ACC112 (cell line): ENCODE results near the gene MAN2B2.

Source experiments
- H2AFZ ChIP-seq: fragments of 200-600 bp; sonication (generic); one replicate; pipeline ENCODE4 v1.6.0; 2017; ENCODE audit warnings: antibody characterized with exemption, low read length; ENCODE audit not compliant: unreplicated experiment
- H3K27ac ChIP-seq: fragments of 200-600 bp; sonication (generic); 2 replicates; pipeline ENCODE4 v1.5.1; 2014; ENCODE audit warnings: low read depth, mild to moderate bottlenecking, antibody characterized with exemption, low read length, moderate library complexity
- H3K27me3 ChIP-seq: fragments of 200-600 bp; sonication (generic); 2 replicates; pipeline ENCODE4 v1.6.1; 2014; ENCODE audit warnings: mild to moderate bottlenecking, antibody characterized with exemption, low read length, moderate library complexity, mixed read lengths; ENCODE audit not compliant: insufficient read depth
- H3K36me3 ChIP-seq: fragments of 200-600 bp; sonication (generic); 2 replicates; pipeline ENCODE4 v1.6.1; 2016; ENCODE audit warnings: mild to moderate bottlenecking, antibody characterized with exemption, low read length, moderate library complexity, mixed read lengths; ENCODE audit not compliant: insufficient read depth
- H3K4me1 ChIP-seq: fragments of 200-600 bp; sonication (generic); one replicate; pipeline ENCODE4 v1.6.1; 2016; ENCODE audit warnings: low read length, mixed read lengths; ENCODE audit not compliant: insufficient read depth, unreplicated experiment, control insufficient read depth
- H3K4me3 ChIP-seq: fragments of 200-600 bp; sonication (generic); 2 replicates; pipeline ENCODE4 v1.5.1; 2014; ENCODE audit warnings: mild to moderate bottlenecking, low read depth, low read length
- H3K79me2 ChIP-seq: fragments of 200-600 bp; sonication (generic); one replicate; pipeline ENCODE4 v1.6.0; 2016; ENCODE audit warnings: low read length; ENCODE audit not compliant: control insufficient read depth, unreplicated experiment, insufficient read depth

Gene MAN2B2

DNA sequence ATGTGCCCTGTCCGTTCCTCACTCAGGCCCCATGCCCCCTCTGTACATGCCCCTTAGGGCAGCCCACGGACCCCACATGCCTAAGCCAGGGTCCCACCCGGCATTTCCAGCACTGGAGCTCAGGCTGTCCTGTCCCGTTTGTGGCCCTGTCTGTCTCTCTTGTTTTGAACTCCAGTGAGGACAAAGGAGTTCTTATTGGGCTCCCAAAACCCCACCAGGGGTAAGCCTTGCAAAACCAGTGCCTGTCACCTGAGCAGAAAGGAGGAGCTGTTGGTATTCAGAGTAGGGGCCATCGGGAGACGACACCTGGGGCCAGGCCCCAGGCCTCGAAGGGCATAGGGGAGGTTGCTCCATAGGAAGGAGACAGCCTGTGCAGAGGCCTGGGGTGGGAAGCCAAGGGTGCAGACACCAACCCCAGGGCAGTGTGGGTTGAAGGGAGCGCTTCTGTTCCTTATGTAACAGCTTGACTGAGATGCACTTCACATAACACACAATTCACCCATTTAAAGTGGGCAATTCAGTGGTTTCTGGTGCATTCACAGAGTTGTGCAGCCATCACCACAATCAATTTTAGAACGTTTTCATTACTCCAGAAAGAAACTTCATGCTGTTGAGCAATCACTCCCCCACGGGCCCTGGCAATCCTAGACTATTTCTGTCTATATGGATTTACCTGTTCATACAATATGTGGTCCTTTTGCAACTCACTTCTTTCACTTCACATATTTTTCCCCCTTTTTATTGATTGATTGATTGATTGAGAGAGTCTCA is 31.7 kb downstream of the MAN2B2 start:
- no peaks in the 10 kb centered on the region for H3K27me3 ChIP-seq

DNA sequence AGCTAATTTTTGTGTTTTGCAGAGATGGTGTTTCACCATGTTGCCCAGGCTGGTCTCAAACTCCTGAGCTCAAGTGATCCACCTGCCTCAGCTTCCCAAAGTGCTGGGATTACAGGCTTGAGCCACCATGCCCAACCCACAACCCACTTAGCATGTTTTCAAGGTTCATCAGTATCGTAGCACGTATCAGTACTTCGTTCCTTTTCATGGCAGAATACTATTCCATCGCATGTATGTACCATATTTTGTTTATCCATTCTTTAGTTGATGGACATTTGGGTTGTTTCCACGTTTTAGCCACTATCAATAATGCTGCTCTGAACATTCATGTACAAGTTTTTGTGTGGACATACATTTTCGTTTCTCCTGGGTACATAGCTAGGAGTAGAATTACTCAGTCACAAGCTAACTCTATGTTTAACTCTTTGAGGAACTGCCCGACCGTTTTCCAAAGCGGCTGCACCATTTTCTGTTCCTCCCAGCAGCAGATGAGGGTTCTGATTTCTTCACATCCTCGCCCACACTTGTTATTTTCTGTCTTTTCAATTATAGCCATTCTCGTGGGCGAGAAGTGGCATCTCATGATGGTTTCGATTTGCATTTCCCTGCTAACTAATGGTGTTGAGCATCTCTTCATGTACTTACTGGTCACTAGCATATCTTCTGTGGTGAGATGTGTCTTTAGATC is 32.5 kb downstream of the MAN2B2 start:
- Histone ChIP-seq H3K36me3 (peaks cover 22% of the 10 kb centered on the region), H3K4me3 (no peak overlapping the region), H2AFZ (no peak overlapping the region), H3K27ac (no peak overlapping the region), H3K79me2 (no peaks in the 10 kb centered on the region), H3K4me1 (no peaks in the 10 kb centered on the region), H3K27me3 (no peaks in the 10 kb centered on the region)

More for the DNA sequence above, 31.7 kb downstream of the MAN2B2 start:
- no peaks in the 10 kb centered on the region for H3K4me1 ChIP-seq
- no peak overlapping the region for H3K27ac ChIP-seq
- H3K4me3 ChIP-seq: no peak overlapping the region
- no peaks in the 10 kb centered on the region for H3K79me2 ChIP-seq
- no peak overlapping the region for H2AFZ ChIP-seq
- peaks cover 22% of the 10 kb centered on the region for H3K36me3 ChIP-seq

DNA sequence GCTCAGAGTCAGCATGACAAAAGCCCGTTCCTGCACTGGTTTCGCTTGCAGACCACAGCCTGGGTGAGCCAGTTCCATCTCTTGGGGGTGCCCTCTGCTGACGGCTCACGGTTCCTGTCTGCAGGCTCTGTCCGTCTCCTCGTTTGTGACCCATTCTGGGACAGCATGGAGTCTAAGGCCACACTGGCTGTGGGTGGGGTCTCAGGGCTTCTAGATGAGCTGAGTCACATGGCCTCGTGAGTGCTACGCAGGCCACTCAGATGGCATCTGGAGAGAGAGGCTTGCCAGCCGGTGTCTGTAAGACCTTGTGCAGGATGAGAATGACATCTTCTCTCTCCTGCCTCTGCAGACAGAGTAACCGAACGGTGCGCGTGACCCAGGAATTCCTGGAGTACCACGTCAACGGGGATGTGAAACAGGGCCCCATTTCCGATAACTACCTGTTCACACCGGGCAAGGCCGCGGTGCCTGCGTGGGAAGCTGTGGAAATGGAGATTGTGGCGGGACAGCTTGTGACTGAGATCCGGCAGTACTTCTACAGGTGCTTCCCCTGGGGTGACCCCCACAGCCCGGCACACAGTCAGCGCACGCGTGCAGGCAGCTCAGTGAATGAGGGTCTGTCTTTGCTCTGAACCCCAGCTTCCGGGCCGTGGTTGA is 33.9 kb downstream of the MAN2B2 start:
- no peaks in the 10 kb centered on the region for H3K79me2 ChIP-seq
- peaks cover 22% of the 10 kb centered on the region for H3K36me3 ChIP-seq

DNA sequence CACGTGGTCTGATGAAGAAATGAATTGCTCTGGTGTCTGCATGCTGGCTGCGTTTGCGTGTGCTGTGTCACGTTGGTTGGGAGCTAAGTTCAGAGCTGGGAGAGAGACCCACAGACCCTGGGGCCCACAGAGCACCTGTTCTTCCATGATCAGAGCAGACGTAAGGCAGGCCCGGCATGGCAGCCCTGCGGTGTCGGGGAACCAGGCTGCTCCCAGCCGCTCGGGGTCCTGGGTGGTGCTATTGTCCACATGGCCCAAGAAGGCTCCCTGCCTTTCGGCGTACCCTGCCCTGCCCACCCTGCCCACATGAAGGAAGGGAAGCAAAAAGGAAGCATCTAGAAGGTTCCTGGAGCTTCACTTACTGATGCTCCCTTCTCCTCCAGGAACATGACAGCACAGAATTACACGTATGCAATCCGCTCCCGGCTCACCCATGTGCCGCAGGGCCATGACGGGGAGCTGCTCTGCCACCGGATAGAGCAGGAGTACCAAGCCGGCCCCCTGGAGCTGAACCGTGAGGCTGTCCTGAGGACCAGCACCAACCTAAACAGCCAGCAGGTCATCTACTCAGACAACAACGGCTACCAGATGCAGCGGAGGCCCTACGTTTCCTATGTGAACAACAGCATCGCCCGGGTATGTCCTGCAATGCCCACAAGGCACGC is 34.6 kb downstream of the MAN2B2 start:
- no peak overlapping the region for H2AFZ ChIP-seq
- H3K27me3 ChIP-seq: no peaks in the 10 kb centered on the region
- no peaks in the 10 kb centered on the region for H3K79me2 ChIP-seq
- no peak overlapping the region for H3K4me3 ChIP-seq
- H3K36me3 ChIP-seq: peaks cover 16% of the 10 kb centered on the region
- H3K27ac ChIP-seq: no peak overlapping the region
- H3K4me1 ChIP-seq: no peaks in the 10 kb centered on the region

More for the DNA sequence above, 33.9 kb downstream of the MAN2B2 start:
- Histone ChIP-seq H3K27ac (no peak overlapping the region), H3K4me1 (no peaks in the 10 kb centered on the region), H2AFZ (no peak overlapping the region), H3K27me3 (no peaks in the 10 kb centered on the region), H3K4me3 (no peak overlapping the region)

DNA sequence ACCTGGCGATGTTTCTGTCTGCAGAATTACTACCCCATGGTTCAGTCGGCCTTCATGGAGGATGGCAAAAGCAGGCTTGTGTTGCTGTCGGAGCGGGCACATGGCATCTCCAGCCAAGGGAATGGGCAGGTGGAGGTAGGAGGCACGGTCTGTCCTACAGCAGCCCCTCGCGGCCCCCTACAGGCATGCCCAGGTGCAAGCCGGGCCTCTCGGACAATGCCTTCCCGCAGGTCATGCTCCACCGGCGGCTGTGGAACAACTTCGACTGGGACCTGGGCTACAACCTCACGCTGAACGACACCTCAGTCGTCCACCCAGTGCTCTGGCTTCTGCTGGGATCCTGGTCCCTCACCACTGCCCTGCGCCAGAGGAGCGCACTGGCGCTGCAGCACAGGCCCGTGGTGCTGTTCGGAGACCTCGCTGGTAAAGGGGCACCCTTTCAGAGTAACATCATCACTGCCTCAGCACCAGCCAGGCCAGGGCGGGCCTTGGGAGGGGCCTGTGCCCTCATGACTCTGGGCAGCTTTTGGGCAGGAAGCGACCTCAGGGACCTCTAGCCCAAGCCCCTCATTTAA is 36.0 kb downstream of the MAN2B2 start:
- H3K27me3 ChIP-seq: no peaks in the 10 kb centered on the region
- H3K4me1 ChIP-seq: no peaks in the 10 kb centered on the region
- no peak overlapping the region for H3K4me3 ChIP-seq
- H3K27ac ChIP-seq: no peak overlapping the region
- H2AFZ ChIP-seq: no peak overlapping the region
- peaks cover 3% of the 10 kb centered on the region; the same call in 1 of the 2 replicates for H3K36me3 ChIP-seq
- no peaks in the 10 kb centered on the region for H3K79me2 ChIP-seq

DNA sequence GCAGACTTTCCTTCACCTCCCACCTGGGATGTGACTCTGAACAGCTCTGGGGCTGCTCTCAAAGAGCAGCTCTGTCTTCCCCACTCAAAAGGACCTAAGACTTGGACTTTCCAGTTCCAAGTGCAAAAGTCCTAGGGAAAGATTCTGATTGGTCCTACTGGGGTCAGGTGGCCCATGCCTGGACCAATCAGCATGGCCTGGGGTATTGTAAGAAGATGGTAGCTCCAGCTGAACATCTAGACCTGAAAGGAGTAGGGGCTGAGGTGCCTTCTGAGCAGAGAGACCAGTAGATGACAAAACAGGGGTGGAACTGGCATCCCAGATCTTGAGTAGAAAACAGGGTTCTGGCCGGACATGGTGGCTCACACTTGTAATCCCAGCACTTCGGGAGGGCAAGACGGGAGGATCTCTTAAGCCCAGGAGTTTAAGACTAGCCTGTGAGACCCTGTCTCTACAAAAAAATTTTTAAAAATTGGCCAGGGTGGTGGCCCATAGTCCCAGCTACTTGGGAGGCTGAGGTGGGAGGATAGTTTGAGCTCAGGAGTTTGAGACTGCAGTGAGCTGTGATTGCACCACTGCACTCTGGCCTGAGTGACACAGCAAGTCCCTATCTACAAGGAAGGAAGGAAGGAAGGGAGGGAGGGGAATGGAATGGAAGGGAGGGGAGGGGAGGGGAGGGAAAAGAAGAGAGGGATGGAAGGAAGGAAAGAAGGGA is 38.1 kb downstream of the MAN2B2 start:
- no peaks in the 10 kb centered on the region for H3K4me1 ChIP-seq
- H3K4me3 ChIP-seq: no peak overlapping the region
- no peak overlapping the region for H3K27ac ChIP-seq
- H3K27me3 ChIP-seq: no peaks in the 10 kb centered on the region
- H2AFZ ChIP-seq: no peak overlapping the region
- H3K79me2 ChIP-seq: no peaks in the 10 kb centered on the region
- peaks cover 9% of the 10 kb centered on the region; the same call in 1 of the 2 replicates for H3K36me3 ChIP-seq

DNA sequence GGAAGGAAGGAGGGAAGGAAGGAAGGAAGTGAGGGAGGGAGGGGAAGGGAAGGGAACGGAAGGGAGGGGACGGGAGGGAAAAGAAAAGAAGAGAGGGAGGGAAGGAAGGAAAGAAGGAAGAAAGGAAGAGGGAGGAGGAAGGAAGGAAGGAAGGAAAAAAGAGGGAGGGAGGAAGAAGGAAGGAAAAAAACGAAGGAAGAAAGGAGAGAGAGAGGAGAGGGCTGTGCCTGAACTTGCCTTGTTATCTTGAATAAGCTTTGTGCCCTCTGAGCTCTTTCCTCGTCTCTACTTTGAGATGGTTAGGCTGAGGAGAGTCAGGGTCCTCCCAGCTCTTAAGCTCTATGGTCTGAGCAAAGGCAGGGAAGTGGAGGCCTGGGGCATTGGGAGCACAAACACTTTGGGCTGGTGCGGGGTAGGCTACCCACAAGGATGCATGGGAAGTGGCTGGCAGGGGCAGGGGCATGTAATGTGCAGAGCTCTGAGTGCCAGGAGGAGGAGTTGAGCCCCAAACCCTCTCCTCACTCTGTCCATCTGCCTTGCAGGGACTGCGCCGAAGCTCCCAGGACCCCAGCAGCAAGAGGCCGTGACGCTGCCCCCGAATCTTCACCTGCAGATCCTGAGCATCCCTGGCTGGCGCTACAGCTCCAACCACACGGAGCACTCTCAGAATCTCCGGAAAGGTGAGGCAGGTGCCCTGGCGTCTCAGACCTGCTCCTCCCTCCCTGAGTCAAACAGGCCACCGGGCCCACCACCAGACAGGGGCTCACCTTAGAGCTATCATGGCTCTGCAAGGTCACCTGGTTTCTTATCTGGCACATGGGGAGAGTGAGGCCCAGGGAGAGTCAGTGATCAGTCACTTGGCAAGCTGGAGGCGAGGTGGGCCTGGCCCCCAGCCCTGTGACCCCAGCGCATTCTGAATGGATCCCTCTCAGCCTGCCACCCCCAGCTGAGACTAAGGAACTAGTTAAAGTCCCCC is 39.0 kb downstream of the MAN2B2 start:
- Histone ChIP-seq H3K79me2 (no peaks in the 10 kb centered on the region), H3K4me1 (no peaks in the 10 kb centered on the region), H2AFZ (no peak overlapping the region), H3K36me3 (peaks cover 9% of the 10 kb centered on the region; the same call in 1 of the 2 replicates), H3K27ac (no peak overlapping the region), H3K27me3 (no peaks in the 10 kb centered on the region), H3K4me3 (no peak overlapping the region)

DNA sequence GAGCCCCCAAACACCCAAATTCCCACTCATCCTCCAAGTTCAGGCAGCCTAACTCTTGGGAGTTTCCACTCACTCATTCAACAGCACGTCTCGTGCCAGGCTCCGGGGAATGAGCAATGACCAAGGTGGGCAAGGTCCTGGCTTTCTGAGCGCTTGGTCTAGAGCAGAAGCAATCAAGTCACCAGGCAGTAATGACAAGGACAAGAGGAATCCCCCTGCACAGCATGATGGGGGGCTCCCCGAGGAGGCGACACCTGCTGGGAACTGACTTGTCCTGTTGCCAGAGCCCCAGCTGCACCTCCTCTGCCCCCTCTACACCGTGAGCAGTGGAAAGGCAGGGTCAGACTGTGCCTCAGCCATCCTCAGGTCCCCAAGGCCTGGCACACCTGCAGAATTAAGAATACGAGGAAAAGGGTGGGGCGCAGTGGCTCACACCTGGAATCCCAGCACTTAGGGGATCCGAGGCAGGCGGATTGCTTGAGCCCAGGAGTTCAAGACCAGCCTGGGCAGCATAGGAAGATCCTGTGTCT is 39.8 kb downstream of the MAN2B2 start:
- Histone ChIP-seq H3K36me3 (peaks cover 9% of the 10 kb centered on the region; the same call in 1 of the 2 replicates), H3K27me3 (no peaks in the 10 kb centered on the region), H3K79me2 (no peaks in the 10 kb centered on the region), H3K4me1 (no peaks in the 10 kb centered on the region), H2AFZ (no peak overlapping the region), H3K27ac (no peak overlapping the region), H3K4me3 (no peak overlapping the region)
